Vagina (tissue), 2 donors: Measurements from ENCODE around the gene CUEDC1. TPM values are rescaled to one million over a fixed set of nuclear protein-coding genes. Genes with fewer than 3 reads are reported as not detected.

Source experiments
- DNase-seq, 2 donors: peaks; one replicate each; pipeline ENCODE4 v3.0.0-alpha.2; 2017; ENCODE audit errors: extremely low spot score in 2 of 2
- H3K27ac ChIP-seq: fragments of 200-600 bp; sonication (generic); one replicate; pipeline ENCODE4 v1.5.1; 2019
- H3K27me3 ChIP-seq: fragments of 200-600 bp; sonication (generic); one replicate; pipeline ENCODE4 v1.5.1; 2019
- H3K36me3 ChIP-seq, 2 donors: fragments of 200-600 bp; sonication (generic); one replicate each; pipeline ENCODE4 v1.5.1; 2017 to 2019
- H3K4me1 ChIP-seq: fragments of 200-600 bp; sonication (generic); one replicate; pipeline ENCODE4 v1.5.1; 2019
- H3K4me3 ChIP-seq, 2 donors: fragments of 200-600 bp; sonication (generic); 1 replicate in 1 of 2; 2 replicates in 1 of 2; pipeline ENCODE4 v1.5.1; 2016 to 2019
- H3K9me3 ChIP-seq: fragments of 200-600 bp; sonication (generic); one replicate; pipeline ENCODE4 v1.5.1; 2019
- POLR2A ChIP-seq, 2 donors: fragments of 450-650 bp; IDR thresholded peaks; one replicate each; pipeline ENCODE4 v1.6.1; 2017; ENCODE audit warnings: antibody characterized with exemption in 2 of 2, mild to moderate bottlenecking in 2 of 2, moderate library complexity in 2 of 2
- POLR2AphosphoS5 ChIP-seq, 2 donors: sonication (generic); formaldehyde crosslinking; IDR thresholded peaks; one replicate each; pipeline ENCODE4 v1.9.0; 2017; ENCODE audit warnings: antibody characterized with exemption in 2 of 2, mild to moderate bottlenecking in 2 of 2, low read depth in 1 of 2; ENCODE audit not compliant: insufficient read depth in 1 of 2
- intact Hi-C: fragments of 100-400 bp; cut with DNase I; formaldehyde crosslinking; loops from one replicate; pipeline ENCODE4 v1.15.1; 2023
- total RNA-seq: library from RNA; depleted of rRNA; stranded (reverse); fragments of >200 nt; gene quantifications from one replicate; pipeline ENCODE4 v1.2.3, GENCODE V29; 2016
- TF ChIP-seq, protein P1 (sequence below), 3 experiments: fragments of 450-650 bp in 2 of 3; fragments of 200-600 bp in 1 of 3; sonication (generic) in 1 of 3; IDR thresholded peaks; one replicate each; pipeline ENCODE4 v1.5.1; 2017 to 2019; ENCODE audit warnings: antibody characterized with exemption in 3 of 3, mild to moderate bottlenecking in 2 of 3, moderate library complexity in 2 of 3

CUEDC1 gene
- total RNA-seq, 1 donor from 2014 or later: 28.7 TPM

- Histone ChIP-seq H3K36me3 (no peaks in the 10 kb centered on the region), H3K4me1 (peaks cover 86% of the 10 kb centered on the region), H3K27ac (peak overlapping the region; percentile 93), H3K9me3 (no peaks in the 10 kb centered on the region), H3K4me3 (peak overlapping the region in 1 of 2 donors; percentile 22), H3K27me3 (no peaks in the 10 kb centered on the region)
- DNase-seq: peak in 1 of 2 donors; percentile 99
- intact Hi-C loops: loop anchor here (5.0 kb wide), 2 partner anchors 44 to 94 kb away; partner anchors contain the start of gene VEZF1
- TF ChIP-seq, protein P1, sequence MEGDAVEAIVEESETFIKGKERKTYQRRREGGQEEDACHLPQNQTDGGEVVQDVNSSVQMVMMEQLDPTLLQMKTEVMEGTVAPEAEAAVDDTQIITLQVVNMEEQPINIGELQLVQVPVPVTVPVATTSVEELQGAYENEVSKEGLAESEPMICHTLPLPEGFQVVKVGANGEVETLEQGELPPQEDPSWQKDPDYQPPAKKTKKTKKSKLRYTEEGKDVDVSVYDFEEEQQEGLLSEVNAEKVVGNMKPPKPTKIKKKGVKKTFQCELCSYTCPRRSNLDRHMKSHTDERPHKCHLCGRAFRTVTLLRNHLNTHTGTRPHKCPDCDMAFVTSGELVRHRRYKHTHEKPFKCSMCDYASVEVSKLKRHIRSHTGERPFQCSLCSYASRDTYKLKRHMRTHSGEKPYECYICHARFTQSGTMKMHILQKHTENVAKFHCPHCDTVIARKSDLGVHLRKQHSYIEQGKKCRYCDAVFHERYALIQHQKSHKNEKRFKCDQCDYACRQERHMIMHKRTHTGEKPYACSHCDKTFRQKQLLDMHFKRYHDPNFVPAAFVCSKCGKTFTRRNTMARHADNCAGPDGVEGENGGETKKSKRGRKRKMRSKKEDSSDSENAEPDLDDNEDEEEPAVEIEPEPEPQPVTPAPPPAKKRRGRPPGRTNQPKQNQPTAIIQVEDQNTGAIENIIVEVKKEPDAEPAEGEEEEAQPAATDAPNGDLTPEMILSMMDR (IDR thresholded peaks at IDR 0.05): peak in 1 of 3 experiments; percentile 12
- TF ChIP-seq POLR2A (IDR thresholded peaks at IDR 0.05) (no peak), POLR2AphosphoS5 (IDR thresholded peaks at IDR 0.05; ENCODE audit: insufficient read depth in 1 of 2, low read depth in 1 of 2) (peak; percentile 78 to 91)
Observed at GRCh38 chr17:57892820-57893595, 62.2 kb downstream of the CUEDC1 start.

DNA sequence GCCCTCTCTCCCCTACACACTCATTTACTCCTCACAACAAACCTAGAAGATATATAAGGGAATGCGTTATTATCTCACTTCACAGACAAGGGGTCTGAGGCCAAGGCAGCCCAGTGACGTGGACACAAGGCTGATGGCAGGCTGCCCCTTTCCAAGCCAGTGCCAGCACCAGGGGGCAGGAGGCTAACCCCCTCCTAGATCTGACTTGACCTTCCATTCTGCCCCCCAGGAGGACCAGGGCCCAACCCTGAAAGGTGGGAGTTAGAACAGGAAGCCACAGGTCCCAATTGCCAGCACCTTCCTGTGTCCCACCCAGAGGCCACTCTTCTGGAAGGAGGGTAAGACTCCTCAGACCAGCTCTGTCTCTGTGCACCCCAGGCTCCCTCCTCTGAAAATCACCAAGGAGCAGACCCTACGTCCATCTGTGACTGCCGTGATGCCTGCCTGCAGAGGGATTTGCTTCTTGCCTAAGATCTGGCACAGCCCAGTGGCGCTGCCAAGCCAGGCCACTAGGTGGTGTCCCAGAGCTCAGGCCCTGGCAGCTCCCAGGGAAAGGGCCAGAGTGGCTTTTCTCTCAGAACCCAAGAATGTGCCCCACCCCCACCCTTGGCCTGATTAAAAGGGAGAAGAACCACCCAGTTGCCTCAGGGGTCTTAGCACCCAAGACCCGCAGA lies 62.9 kb downstream of the CUEDC1 start:
- no peak for DNase-seq
- H3K36me3 ChIP-seq: no peaks in the 10 kb centered on the region
- H3K27ac ChIP-seq: peak overlapping the region; percentile 93
- H3K9me3 ChIP-seq: no peaks in the 10 kb centered on the region
- no peak overlapping the region for H3K4me3 ChIP-seq
- no peaks in the 10 kb centered on the region for H3K27me3 ChIP-seq
- H3K4me1 ChIP-seq: peaks cover 81% of the 10 kb centered on the region
- no peak for TF ChIP-seq POLR2AphosphoS5 (IDR thresholded peaks at IDR 0.05; ENCODE audit: insufficient read depth in 1 of 2, low read depth in 1 of 2)
- TF ChIP-seq, protein P1 (IDR thresholded peaks at IDR 0.05): peak; percentile 82 to 96 (median 86)
- TF ChIP-seq POLR2A (IDR thresholded peaks at IDR 0.05): no peak
- intact Hi-C loops: loop anchor here (5.0 kb wide), 2 partner anchors 45 to 95 kb away; partner anchors contain the start of gene VEZF1

GRCh38 chr17:57890857-57891232 lies 64.4 kb downstream of the CUEDC1 start:
- Histone ChIP-seq H3K9me3 (no peaks in the 10 kb centered on the region), H3K4me3 (no peak overlapping the region), H3K27me3 (no peaks in the 10 kb centered on the region), H3K4me1 (peaks cover 77% of the 10 kb centered on the region), H3K36me3 (no peaks in the 10 kb centered on the region), H3K27ac (peak overlapping the region; percentile 93)
- DNase-seq: no peak
- TF ChIP-seq POLR2AphosphoS5 (IDR thresholded peaks at IDR 0.05; ENCODE audit: insufficient read depth in 1 of 2, low read depth in 1 of 2): peak in 1 of 2 donors; percentile 12
- TF ChIP-seq, protein P1 (IDR thresholded peaks at IDR 0.05): no peak
- intact Hi-C loops: loop anchor here (5.0 kb wide), 2 partner anchors 46 to 96 kb away; partner anchors contain the start of gene VEZF1

DNA sequence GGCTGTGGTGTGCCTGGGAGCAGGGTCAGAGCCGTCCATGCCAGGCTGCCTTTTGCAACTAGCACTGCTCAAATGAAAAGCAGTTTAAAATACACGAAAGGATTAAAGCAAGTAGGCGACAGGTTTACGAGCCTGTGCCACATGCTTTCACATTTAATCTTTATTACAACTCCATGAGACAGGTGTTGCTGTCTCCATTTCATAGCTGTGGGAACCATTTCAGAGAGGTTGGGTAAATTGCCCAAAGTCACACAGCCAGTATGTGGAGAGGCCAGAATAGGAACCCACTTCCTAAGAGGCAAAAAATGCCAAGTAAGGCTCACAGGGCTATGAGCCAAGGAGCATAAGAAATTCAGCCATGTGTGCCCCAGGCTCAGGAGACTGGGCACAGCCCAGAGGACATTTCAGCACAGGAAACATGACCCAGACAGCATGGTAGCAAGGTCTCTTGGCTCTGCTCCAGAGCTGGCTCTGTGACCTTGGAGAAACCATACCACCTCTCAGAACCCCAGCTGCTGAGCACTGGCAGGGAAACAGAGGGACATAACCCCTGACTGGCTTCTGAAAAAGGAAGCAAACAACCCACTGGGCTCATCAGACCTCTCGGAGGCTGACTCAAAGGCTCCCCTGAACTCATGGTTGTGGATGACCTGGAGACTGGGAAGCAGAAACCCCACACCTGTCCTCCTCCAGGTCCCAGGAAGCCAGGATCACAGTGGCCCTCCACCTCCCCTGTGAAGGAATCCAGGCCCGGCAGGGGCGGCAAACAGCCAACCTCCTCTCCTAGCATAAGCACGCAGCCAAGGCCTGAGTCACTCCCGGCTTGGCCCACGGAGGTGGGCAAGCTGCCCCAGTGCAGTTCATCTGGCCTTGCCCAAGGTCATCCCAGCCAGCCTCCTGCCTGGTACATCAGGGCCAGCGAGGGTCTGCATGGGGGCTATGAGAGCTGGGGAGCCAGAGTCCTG lies 65.0 kb downstream of the CUEDC1 start:
- Histone ChIP-seq H3K36me3 (no peaks in the 10 kb centered on the region), H3K4me1 (peaks cover 70% of the 10 kb centered on the region), H3K27me3 (no peaks in the 10 kb centered on the region), H3K27ac (peak overlapping the region; percentile 93), H3K9me3 (no peaks in the 10 kb centered on the region), H3K4me3 (no peak overlapping the region)
- DNase-seq: no peak
- TF ChIP-seq POLR2AphosphoS5 (IDR thresholded peaks at IDR 0.05; ENCODE audit: insufficient read depth in 1 of 2, low read depth in 1 of 2) (peak; percentile 52 to 69), POLR2A (IDR thresholded peaks at IDR 0.05) (no peak)
- TF ChIP-seq, protein P1 (IDR thresholded peaks at IDR 0.05): peak in 1 of 3 experiments; percentile 5
- intact Hi-C loops: loop anchor here (5.0 kb wide), 2 partner anchors 47 to 97 kb away; partner anchors contain the start of gene VEZF1
